Upper lobe of left lung (tissue), 4 donors: ENCODE measurements around the gene CFAP126.

Source experiments
- EP300 ChIP-seq, 4 donors: sonication (generic); formaldehyde crosslinking; IDR thresholded peaks; one replicate each; pipeline ENCODE4 v1.5.1; 2017; ENCODE audit warnings: antibody characterized with exemption in 4 of 4, control low read depth in 2 of 4
- POLR2AphosphoS5 ChIP-seq, 2 donors: sonication (generic); formaldehyde crosslinking; IDR thresholded peaks; one replicate each; pipeline ENCODE4 v1.5.1; 2017; ENCODE audit warnings: antibody characterized with exemption in 2 of 2
- TF ChIP-seq, protein P1 (sequence below), 6 experiments: fragments of 450-650 bp in 4 of 6; fragments of 200-600 bp in 2 of 6; sonication (generic) in 2 of 6; IDR thresholded peaks; one replicate each; pipeline ENCODE4 v1.5.1; 2016 to 2019; ENCODE audit warnings: antibody characterized with exemption in 6 of 6

DNA sequence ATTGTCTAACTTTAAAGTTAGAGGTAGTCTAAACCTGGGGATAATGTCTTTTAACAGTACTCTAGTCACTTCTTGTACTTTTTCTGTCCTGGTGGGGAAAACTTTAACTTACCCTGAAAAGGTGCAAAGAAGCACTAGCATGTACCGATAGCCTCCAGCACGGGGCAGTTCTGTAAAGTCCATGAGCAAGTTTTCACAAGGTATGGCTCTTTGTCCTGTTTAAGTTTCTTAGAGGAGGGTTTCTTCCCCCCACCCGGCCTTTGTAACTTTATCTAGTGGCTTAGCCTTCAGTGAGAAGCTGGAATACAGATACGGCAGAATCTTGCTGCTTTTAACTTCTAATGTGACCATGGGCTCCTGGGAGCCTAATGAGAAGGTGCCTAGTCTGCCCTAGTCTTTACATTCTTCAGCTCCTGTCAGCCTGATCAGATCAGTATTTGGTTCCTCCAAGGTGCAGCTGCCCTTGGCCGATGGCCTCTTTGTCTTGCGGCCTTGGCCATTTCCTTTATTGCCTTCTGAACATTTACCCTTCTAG, 39.8 kb upstream of the CFAP126 start:
- TF ChIP-seq POLR2AphosphoS5 (IDR thresholded peaks at IDR 0.05) (no peak), EP300 (IDR thresholded peaks at IDR 0.05) (no peak)
- TF ChIP-seq, protein P1, sequence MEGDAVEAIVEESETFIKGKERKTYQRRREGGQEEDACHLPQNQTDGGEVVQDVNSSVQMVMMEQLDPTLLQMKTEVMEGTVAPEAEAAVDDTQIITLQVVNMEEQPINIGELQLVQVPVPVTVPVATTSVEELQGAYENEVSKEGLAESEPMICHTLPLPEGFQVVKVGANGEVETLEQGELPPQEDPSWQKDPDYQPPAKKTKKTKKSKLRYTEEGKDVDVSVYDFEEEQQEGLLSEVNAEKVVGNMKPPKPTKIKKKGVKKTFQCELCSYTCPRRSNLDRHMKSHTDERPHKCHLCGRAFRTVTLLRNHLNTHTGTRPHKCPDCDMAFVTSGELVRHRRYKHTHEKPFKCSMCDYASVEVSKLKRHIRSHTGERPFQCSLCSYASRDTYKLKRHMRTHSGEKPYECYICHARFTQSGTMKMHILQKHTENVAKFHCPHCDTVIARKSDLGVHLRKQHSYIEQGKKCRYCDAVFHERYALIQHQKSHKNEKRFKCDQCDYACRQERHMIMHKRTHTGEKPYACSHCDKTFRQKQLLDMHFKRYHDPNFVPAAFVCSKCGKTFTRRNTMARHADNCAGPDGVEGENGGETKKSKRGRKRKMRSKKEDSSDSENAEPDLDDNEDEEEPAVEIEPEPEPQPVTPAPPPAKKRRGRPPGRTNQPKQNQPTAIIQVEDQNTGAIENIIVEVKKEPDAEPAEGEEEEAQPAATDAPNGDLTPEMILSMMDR (IDR thresholded peaks at IDR 0.05): no peak
